MCF 10A (cell line): ENCODE data around the gene HECW1. TPM values are rescaled to one million over a fixed set of nuclear protein-coding genes. Genes with fewer than 3 reads are reported as not detected.

Experiments
- BruUV-seq: library from RNA; stranded (reverse); fragments of 400-500 nt; replicated peaks from 2 replicates; lab custom pipeline; 2021; lab: Mats Ljungman, UMichigan
- CTCF ChIA-PET: fragments of 300-600 bp; sonication (Branson Sonifier 250); formaldehyde crosslinking; extraction: SDS; loops from one replicate; lab custom pipeline; 2021; ENCODE audit warnings: antibody characterized with exemption, inconsistent platforms; lab: Yijun Ruan, JAX
- POLR2A ChIA-PET: fragments of 300-600, 350-650 bp; sonication (Branson Sonifier 250); formaldehyde crosslinking; extraction: SDS; loops from one replicate; lab custom pipeline; 2020; ENCODE audit warnings: antibody characterized with exemption, inconsistent platforms; lab: Yijun Ruan, JAX
- DNase-seq: peaks from one replicate; pipeline ENCODE4 v3.0.0-alpha.2; 2018; ENCODE audit not compliant: unreplicated experiment
- H3K27ac Mint-ChIP-seq: one replicate; pipeline ENCODE4 v1.8.0; 2022; ENCODE audit warnings: mild to moderate bottlenecking, low read depth, mixed read lengths; ENCODE audit not compliant: unreplicated experiment
- H3K27me3 Mint-ChIP-seq: one replicate; pipeline ENCODE4 v1.8.0; 2022; ENCODE audit warnings: mixed read lengths; ENCODE audit not compliant: insufficient read depth, unreplicated experiment
- H3K36me3 Mint-ChIP-seq: one replicate; pipeline ENCODE4 v1.8.0; 2022; ENCODE audit warnings: mild to moderate bottlenecking, moderate library complexity, mixed read lengths; ENCODE audit not compliant: insufficient read depth, unreplicated experiment
- H3K4me1 Mint-ChIP-seq: one replicate; pipeline ENCODE4 v1.8.0; 2022; ENCODE audit warnings: mixed read lengths; ENCODE audit not compliant: insufficient read depth, unreplicated experiment
- H3K4me3 Mint-ChIP-seq: one replicate; pipeline ENCODE4 v1.8.0; 2022; ENCODE audit warnings: mild to moderate bottlenecking, moderate library complexity, mixed read lengths; ENCODE audit not compliant: unreplicated experiment
- H3K9me3 Mint-ChIP-seq: one replicate; pipeline ENCODE4 v1.8.0; 2022; ENCODE audit warnings: mixed read lengths; ENCODE audit not compliant: unreplicated experiment
- CTCF ChIP-seq: fragments of 200-600 bp; IDR thresholded peaks from one replicate; pipeline ENCODE4 v1.8.0; 2022; ENCODE audit warnings: antibody characterized with exemption, mild to moderate bottlenecking; ENCODE audit not compliant: unreplicated experiment
- intact Hi-C: fragments of 100-400 bp; cut with micrococcal nuclease; formaldehyde crosslinking; loops from 2 replicates; pipeline ENCODE4 v1.14.1; 2022
- total RNA-seq: library from RNA; stranded (reverse); gene quantifications from 2 replicates; pipeline ENCODE4 v1.2.3, GENCODE V29; 2022

The HECW1 gene
- total RNA-seq, 1 experiment from 2014 or later = not detected

DNA sequence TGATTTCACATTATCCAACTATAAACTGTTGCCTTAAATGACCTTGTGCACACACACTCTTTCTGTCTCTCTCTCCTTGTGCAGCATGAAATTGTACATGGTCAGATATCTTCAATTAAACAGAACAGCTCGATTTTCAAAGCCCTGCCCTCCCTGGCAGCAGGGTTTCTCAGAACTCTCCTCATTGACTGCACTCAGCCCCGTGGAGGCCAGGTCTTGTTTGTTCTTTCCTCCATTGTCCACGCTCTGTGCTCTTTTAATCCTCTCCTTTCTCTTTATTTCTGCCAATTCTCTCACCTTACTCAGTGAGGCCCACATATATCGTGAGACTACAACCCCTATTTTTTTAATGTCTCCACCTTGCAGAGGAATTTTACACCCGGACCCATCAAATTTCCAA, 294.5 kb downstream of the HECW1 start:
- H3K9me3 Mint-ChIP-seq = no peaks in the 10 kb centered on the region
- H3K4me3 Mint-ChIP-seq = no peak overlapping the region
- no peak for DNase-seq
- no TSS peak for BruUV-seq
- no peaks in the 10 kb centered on the region for H3K27me3 Mint-ChIP-seq
- TF ChIP-seq CTCF = no peak
- H3K36me3 Mint-ChIP-seq = no peaks in the 10 kb centered on the region
- no peak overlapping the region for H3K27ac Mint-ChIP-seq
- POLR2A ChIA-PET = no interaction called here
- no peaks in the 10 kb centered on the region for H3K4me1 Mint-ChIP-seq
- intact Hi-C loops = no loop called here
- CTCF ChIA-PET = interaction anchor here (1.2 kb wide), 1 partner anchor 14 kb away, joined by 3 read pairs; no protein-coding TSS in a partner anchor

DNA sequence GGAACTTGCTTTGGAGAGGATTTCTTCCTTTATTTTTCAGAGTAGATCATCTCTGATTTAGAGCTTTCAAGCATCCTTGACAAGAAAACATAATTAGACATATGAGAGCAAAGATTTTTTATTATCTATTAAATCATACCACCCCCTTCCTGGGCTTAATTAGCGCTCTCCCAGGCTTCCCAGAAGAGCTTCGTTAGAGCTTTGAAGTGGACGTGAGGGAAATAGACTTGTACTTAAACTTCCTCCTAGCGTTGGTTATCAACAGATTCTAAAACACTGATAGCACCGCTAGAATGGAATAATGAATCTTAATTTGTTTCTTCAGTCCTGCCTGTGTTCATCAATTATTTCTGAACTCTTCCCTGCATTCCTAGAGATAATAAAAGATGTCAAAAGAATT, 296.5 kb downstream of the HECW1 start:
- no peaks in the 10 kb centered on the region for H3K36me3 Mint-ChIP-seq
- BruUV-seq = no TSS peak
- intact Hi-C loops = no loop called here
- ChIA-PET POLR2A (interaction anchor here (0.6 kb wide), 1 partner anchor 485 kb away, joined by 3 read pairs; no protein-coding TSS in a partner anchor), CTCF (interaction anchor here (1.0 kb wide), 1 partner anchor 31 kb away, joined by 4 read pairs; no protein-coding TSS in a partner anchor)
- no peaks in the 10 kb centered on the region for H3K27me3 Mint-ChIP-seq
- no peaks in the 10 kb centered on the region for H3K4me1 Mint-ChIP-seq
- no peak for TF ChIP-seq CTCF
- no peak overlapping the region for H3K4me3 Mint-ChIP-seq
- H3K9me3 Mint-ChIP-seq = no peaks in the 10 kb centered on the region
- DNase-seq = no peak
- H3K27ac Mint-ChIP-seq = no peak overlapping the region

- no peaks in the 10 kb centered on the region for H3K4me1 Mint-ChIP-seq
- no TSS peak for BruUV-seq
- H3K27me3 Mint-ChIP-seq = no peaks in the 10 kb centered on the region
- ChIA-PET CTCF (interaction anchor here (0.8 kb wide), 1 partner anchor 12 kb away, joined by 3 read pairs; no protein-coding TSS in a partner anchor), POLR2A (no interaction called here)
- TF ChIP-seq CTCF = no peak
- no peak overlapping the region for H3K27ac Mint-ChIP-seq
- no peaks in the 10 kb centered on the region for H3K36me3 Mint-ChIP-seq
- intact Hi-C loops = no loop called here
- no peaks in the 10 kb centered on the region for H3K9me3 Mint-ChIP-seq
- no peak for DNase-seq
- no peak overlapping the region for H3K4me3 Mint-ChIP-seq
These were observed 305.0 kb downstream of the HECW1 start for GRCh38 chr7:43417455-43417854.

DNA sequence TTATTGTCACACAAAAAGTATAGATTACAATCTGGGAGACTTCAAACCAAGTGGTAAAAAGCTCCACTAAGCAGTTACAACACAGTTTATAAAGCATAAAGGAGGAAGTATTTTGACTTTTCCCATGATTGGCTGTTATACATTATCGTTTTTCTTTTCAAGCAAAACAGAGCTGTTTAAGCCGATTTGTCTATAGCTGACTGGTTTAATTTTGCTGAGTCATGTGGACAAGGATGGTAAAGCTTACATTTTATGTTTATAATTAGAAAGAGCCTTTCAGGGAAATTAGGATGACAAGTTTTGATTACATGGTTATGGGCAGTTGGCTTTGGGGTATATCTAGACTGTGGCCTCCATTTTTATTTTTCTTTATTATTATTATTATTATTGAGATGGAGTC, 318.0 kb downstream of the HECW1 start:
- CTCF ChIA-PET = interaction anchor here (1.7 kb wide), 1 partner anchor 9 kb away, joined by 11 read pairs; no protein-coding TSS in a partner anchor
- no peaks in the 10 kb centered on the region for H3K27me3 Mint-ChIP-seq
- H3K4me3 Mint-ChIP-seq = no peak overlapping the region
- intact Hi-C loops = no loop called here
- no peak for TF ChIP-seq CTCF
- peaks cover 4% of the 10 kb centered on the region for H3K36me3 Mint-ChIP-seq
- POLR2A ChIA-PET = interaction anchor here (0.7 to 1.0 kb wide), 5 partner anchors 10 to 516 kb away, joined by 3 to 6 read pairs (median 3); no protein-coding TSS in a partner anchor
- no peaks in the 10 kb centered on the region for H3K9me3 Mint-ChIP-seq
- H3K4me1 Mint-ChIP-seq = no peaks in the 10 kb centered on the region
- DNase-seq = no peak
- no peak overlapping the region for H3K27ac Mint-ChIP-seq
- BruUV-seq = no TSS peak
